Endodermal cell (in vitro differentiated cells): ENCODE results near the gene INAFM1. TPM values are rescaled to one million over a fixed set of nuclear protein-coding genes. Genes with fewer than 3 reads are reported as not detected.

ENCODE experiments used
- DNase-seq: peaks from one replicate; pipeline ENCODE4 v3.0.0-alpha.2; 2017
- H3K27ac ChIP-seq: 2 replicates; pipeline ENCODE4 v1.5.1; 2013; ENCODE audit warnings: mild to moderate bottlenecking, low read depth, low read length, moderate library complexity
- H3K27me3 ChIP-seq: 2 replicates; pipeline ENCODE4 v1.6.1; 2013; ENCODE audit warnings: mild to moderate bottlenecking, low read length, moderate library complexity; ENCODE audit not compliant: insufficient read depth, control insufficient read depth, poor library complexity, severe bottlenecking
- H3K36me3 ChIP-seq: 2 replicates; pipeline ENCODE4 v1.7.0; 2013; ENCODE audit warnings: mild to moderate bottlenecking, low read length, moderate library complexity; ENCODE audit not compliant: control insufficient read depth, insufficient read depth
- H3K4me1 ChIP-seq: one replicate; pipeline ENCODE4 v1.7.0; 2013; ENCODE audit warnings: low read length; ENCODE audit not compliant: control insufficient read depth, insufficient read depth
- H3K4me3 ChIP-seq: 2 replicates; pipeline ENCODE4 v1.5.1; 2013; ENCODE audit warnings: mild to moderate bottlenecking, low read length, moderate library complexity
- H3K9ac ChIP-seq: 2 replicates; pipeline ENCODE4 v1.6.1; 2013; ENCODE audit warnings: mild to moderate bottlenecking, low read length, moderate library complexity; ENCODE audit not compliant: poor library complexity, severe bottlenecking; ENCODE audit errors: extremely low read depth
- H3K9me3 ChIP-seq: 2 replicates; pipeline ENCODE4 v1.6.1; 2013; ENCODE audit warnings: mild to moderate bottlenecking, low read length, moderate library complexity; ENCODE audit not compliant: control insufficient read depth
- H3K27ac Mint-ChIP-seq: 2 replicates; pipeline ENCODE4 v1.8.0; 2020; ENCODE audit warnings: mixed read lengths
- H3K27me3 Mint-ChIP-seq: 2 replicates; pipeline ENCODE4 v1.8.0; 2021; ENCODE audit warnings: mild to moderate bottlenecking, mixed read lengths; ENCODE audit not compliant: insufficient read depth
- H3K36me3 Mint-ChIP-seq: 2 replicates; pipeline ENCODE4 v1.8.0; 2020; ENCODE audit warnings: low read depth, mixed read lengths
- H3K4me1 Mint-ChIP-seq: 2 replicates; pipeline ENCODE4 v1.8.0; 2020; ENCODE audit warnings: mixed read lengths
- H3K4me3 Mint-ChIP-seq: 2 replicates; pipeline ENCODE4 v1.8.0; 2020; ENCODE audit warnings: mild to moderate bottlenecking, moderate library complexity, mixed read lengths
- H3K9me3 Mint-ChIP-seq: 2 replicates; pipeline ENCODE4 v1.8.0; 2020; ENCODE audit warnings: mild to moderate bottlenecking, mixed read lengths
- WGBS, 2 experiments: methylation state at CpG; one replicate each; pipeline versions ENCODE4 v1.1.5 to v1.1.7; 2013; ENCODE audit warnings: missing lambda C conversion rate in 2 of 2, mixed read lengths in 1 of 2; ENCODE audit not compliant: insufficient coverage in 1 of 2, insufficient read length in 1 of 2; 5-methylcytosine and 5-hydroxymethylcytosine counted together
- total RNA-seq, 2 donors: library from RNA; stranded (reverse); fragmentation: NEBNext Ultra II Directional in 1 of 2; extraction: Animal tissue kit (Norgen Biotek cat#: 25700) in 1 of 2; gene quantifications; 2 replicates in 1 of 2; 3 replicates in 1 of 2; pipeline ENCODE4 v1.2.1, GENCODE V29; 2021
- TF ChIP-seq, protein P1 (sequence below): fragments of 200-600 bp; sonication (generic); conservative IDR thresholded peaks from 2 replicates; pipeline ENCODE4 v1.5.0; 2021; ENCODE audit warnings: antibody characterized with exemption, mild to moderate bottlenecking

INAFM1 gene
- total RNA-seq, 2 donors from 2014 or later: 8.7 to 11.5 TPM

DNA sequence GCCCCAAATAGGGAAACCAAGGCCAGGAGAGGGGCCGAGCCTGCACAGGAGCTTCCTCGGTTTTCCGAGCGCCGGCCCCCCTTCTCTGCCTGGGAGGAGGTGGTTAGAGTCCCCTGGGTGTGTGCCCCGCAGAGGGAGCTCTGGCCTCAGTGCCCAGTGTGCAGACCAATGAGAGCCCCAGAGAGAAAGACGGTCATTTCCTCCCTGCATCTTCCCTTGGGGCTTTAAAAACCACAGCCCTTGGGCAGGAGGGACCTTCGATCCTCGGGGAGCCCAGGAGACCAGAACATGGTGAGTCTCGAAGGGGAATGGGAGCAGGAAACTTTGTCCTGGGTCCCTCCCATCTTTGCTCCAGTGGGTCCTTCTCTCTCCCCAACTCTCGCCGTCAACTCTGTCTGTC is 34.9 kb downstream of the INAFM1 start, which contains the start of gene C5AR1:
C5AR1 (plus strand) TSS at position 254 of the 400 bp plus-strand sequence; CDS start at position 289, 35 bp downstream.
- H3K27ac ChIP-seq: no peak within 1 kb of the TSS
- no peaks in the 10 kb centered on the region for H3K27me3 ChIP-seq
- H3K36me3 Mint-ChIP-seq: no peaks in the 10 kb centered on the region
- TF ChIP-seq, protein P1, sequence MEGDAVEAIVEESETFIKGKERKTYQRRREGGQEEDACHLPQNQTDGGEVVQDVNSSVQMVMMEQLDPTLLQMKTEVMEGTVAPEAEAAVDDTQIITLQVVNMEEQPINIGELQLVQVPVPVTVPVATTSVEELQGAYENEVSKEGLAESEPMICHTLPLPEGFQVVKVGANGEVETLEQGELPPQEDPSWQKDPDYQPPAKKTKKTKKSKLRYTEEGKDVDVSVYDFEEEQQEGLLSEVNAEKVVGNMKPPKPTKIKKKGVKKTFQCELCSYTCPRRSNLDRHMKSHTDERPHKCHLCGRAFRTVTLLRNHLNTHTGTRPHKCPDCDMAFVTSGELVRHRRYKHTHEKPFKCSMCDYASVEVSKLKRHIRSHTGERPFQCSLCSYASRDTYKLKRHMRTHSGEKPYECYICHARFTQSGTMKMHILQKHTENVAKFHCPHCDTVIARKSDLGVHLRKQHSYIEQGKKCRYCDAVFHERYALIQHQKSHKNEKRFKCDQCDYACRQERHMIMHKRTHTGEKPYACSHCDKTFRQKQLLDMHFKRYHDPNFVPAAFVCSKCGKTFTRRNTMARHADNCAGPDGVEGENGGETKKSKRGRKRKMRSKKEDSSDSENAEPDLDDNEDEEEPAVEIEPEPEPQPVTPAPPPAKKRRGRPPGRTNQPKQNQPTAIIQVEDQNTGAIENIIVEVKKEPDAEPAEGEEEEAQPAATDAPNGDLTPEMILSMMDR: no peak
- WGBS, 2 experiments: 73% methylated on average over 6 to 12 of the region's 12 CpGs
- H3K4me3 Mint-ChIP-seq: no peak within 1 kb of the TSS
- DNase-seq: no peak
- H3K36me3 ChIP-seq: no peaks in the 10 kb centered on the region
- no peak within 1 kb of the TSS for H3K27ac Mint-ChIP-seq
- H3K4me1 ChIP-seq: no peaks in the 10 kb centered on the region
- H3K4me3 ChIP-seq: no peak within 1 kb of the TSS
- H3K9me3 Mint-ChIP-seq: peaks cover 3% of the 10 kb centered on the region
- H3K9ac ChIP-seq: no peak within 1 kb of the TSS
- no peaks in the 10 kb centered on the region for H3K9me3 ChIP-seq
- H3K4me1 Mint-ChIP-seq: peaks cover 2% of the 10 kb centered on the region
- H3K27me3 Mint-ChIP-seq: no peaks in the 10 kb centered on the region

- Mint-ChIP-seq H3K36me3 (no peaks in the 10 kb centered on the region), H3K9me3 (peaks cover 3% of the 10 kb centered on the region), H3K27me3 (peaks cover 2% of the 10 kb centered on the region), H3K27ac (no peak overlapping the region), H3K4me1 (peaks cover 4% of the 10 kb centered on the region), H3K4me3 (no peak overlapping the region)
- H3K27me3 ChIP-seq: no peaks in the 10 kb centered on the region
- H3K9me3 ChIP-seq: no peaks in the 10 kb centered on the region
- no peak overlapping the region for H3K27ac ChIP-seq
- no peak overlapping the region for H3K4me3 ChIP-seq
- H3K9ac ChIP-seq: no peak overlapping the region
- H3K36me3 ChIP-seq: no peaks in the 10 kb centered on the region
- DNase-seq: no peak
- TF ChIP-seq, protein P1: no peak
- 95 to 100% methylated on average over 1 to 2 of the region's 2 CpGs for WGBS, 2 experiments
- H3K4me1 ChIP-seq: no peaks in the 10 kb centered on the region
Measured at GRCh38 chr19:47310323-47310722, 35.6 kb downstream of the INAFM1 start.

DNA sequence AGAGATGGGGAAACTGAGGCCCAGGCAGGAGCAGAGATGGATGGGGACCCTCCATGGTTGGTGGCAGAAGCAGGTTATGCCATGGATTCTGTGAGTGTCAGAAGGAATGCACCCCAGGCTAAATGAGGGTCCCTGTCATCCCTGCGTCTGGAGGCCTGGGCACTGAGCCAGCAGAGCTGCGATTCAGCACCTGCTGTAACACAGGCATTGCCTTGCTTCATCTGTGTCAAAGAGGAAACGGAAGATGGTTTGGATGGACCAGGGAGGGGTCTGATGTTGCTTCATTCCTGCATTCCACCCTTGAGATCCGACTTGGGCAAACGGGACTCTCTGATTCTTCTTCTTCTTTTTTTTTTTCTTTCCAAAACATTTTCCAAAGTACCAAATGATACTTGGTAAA is 36.1 kb downstream of the INAFM1 start:
- Mint-ChIP-seq H3K36me3 (no peaks in the 10 kb centered on the region), H3K4me1 (peaks cover 4% of the 10 kb centered on the region), H3K9me3 (peaks cover 3% of the 10 kb centered on the region), H3K27ac (no peak overlapping the region), H3K4me3 (no peak overlapping the region), H3K27me3 (peaks cover 2% of the 10 kb centered on the region)
- TF ChIP-seq, protein P1: no peak
- Histone ChIP-seq H3K27me3 (no peaks in the 10 kb centered on the region), H3K27ac (no peak overlapping the region), H3K4me1 (no peaks in the 10 kb centered on the region), H3K4me3 (no peak overlapping the region), H3K9me3 (no peaks in the 10 kb centered on the region), H3K36me3 (no peaks in the 10 kb centered on the region), H3K9ac (no peak overlapping the region)
- WGBS, 2 experiments: 89 to 100% methylated on average over 2 to 5 of the region's 5 CpGs
- DNase-seq: no peak
